ENCODE data around the gene EIF4EBP3. TPM values are rescaled to one million over a fixed set of nuclear protein-coding genes. Genes with fewer than 3 reads are reported as not detected.
"Not testable (repeated sequence)": the region's sequence is repeated elsewhere in the genome, so short reads cannot be mapped to it uniquely, and the experiment has no call there.

Gene EIF4EBP3
- total and polyA plus RNA-seq, 2 donors (not counting 1 experiment from before 2014, with no cell fraction given), result 15.0 to 18.2 TPM

DNA sequence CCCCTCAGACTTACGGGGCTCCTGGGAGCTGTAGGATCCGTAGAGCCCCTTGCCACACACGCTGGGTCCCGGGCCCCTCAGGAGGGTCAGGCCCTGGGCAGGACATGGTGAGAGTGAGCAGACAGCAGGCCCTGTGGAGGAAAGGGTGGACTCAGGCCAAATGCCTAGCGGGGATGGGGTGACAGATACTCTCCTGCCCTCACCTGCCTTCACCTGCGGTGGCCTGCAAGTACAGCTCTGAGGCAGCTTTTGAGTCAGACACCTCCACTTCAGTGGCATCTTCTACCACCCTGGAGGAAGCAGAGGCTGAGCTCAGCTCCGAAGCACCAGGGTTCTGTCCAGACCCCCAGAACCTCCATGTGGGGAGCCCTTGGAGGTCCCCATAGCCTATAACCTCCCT lies 43.4 kb downstream of the EIF4EBP3 start:
- Mint-ChIP-seq H3K9me3 (ENCODE audit: insufficient read depth) (no peaks in the 10 kb centered on the region), H3K27me3 (peaks cover 9% of the 10 kb centered on the region), H3K4me3 (no peak overlapping the region), H3K27ac (no peak overlapping the region), H3K4me1 (no peaks in the 10 kb centered on the region)
- TF ChIP-seq, protein P1, sequence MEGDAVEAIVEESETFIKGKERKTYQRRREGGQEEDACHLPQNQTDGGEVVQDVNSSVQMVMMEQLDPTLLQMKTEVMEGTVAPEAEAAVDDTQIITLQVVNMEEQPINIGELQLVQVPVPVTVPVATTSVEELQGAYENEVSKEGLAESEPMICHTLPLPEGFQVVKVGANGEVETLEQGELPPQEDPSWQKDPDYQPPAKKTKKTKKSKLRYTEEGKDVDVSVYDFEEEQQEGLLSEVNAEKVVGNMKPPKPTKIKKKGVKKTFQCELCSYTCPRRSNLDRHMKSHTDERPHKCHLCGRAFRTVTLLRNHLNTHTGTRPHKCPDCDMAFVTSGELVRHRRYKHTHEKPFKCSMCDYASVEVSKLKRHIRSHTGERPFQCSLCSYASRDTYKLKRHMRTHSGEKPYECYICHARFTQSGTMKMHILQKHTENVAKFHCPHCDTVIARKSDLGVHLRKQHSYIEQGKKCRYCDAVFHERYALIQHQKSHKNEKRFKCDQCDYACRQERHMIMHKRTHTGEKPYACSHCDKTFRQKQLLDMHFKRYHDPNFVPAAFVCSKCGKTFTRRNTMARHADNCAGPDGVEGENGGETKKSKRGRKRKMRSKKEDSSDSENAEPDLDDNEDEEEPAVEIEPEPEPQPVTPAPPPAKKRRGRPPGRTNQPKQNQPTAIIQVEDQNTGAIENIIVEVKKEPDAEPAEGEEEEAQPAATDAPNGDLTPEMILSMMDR (IDR thresholded peaks at IDR 0.05), result no peak
- TF ChIP-seq EZH2 (IDR thresholded peaks at IDR 0.05; ENCODE audit: borderline replicate concordance, insufficient read depth, low read depth, low read length, poor library complexity, severe bottlenecking), result no peak
- DNase-seq, result no peak
- no peak overlapping the region for H3K4me2 ChIP-seq (replicated peaks; ENCODE audit: low read depth, low read length, poor library complexity, severe bottlenecking)
- no peak for ATAC-seq (ENCODE audit: low read depth)
- H3K9ac ChIP-seq (ENCODE audit: low read length), result no peak overlapping the region
- no peaks in the 10 kb centered on the region for H3K79me2 ChIP-seq (ENCODE audit: control insufficient read depth, insufficient read depth, low read length)
- no peak overlapping the region for H3K4me3 ChIP-seq (ENCODE audit: control extremely low read depth in 1 of 5, extremely low read depth in 1 of 5, insufficient read depth in 1 of 5, low read depth in 2 of 5, low read length in 4 of 5)
- no peaks in the 10 kb centered on the region for H3K4me1 ChIP-seq (ENCODE audit: control insufficient read depth in 2 of 2, insufficient read depth in 2 of 2, low read length in 2 of 2)
- POLR2A ChIA-PET, result no interaction called here
- H2AFZ ChIP-seq (ENCODE audit: insufficient read depth, low read depth, low read length, poor library complexity, severe bottlenecking), result no peak overlapping the region
- no peak overlapping the region for H3K27ac ChIP-seq (ENCODE audit: low read length in 2 of 2)
- CTCF ChIA-PET, result no interaction called here
- 96% methylated on average over 6 of the region's 7 CpGs for WGBS (ENCODE audit: insufficient coverage)
- peaks cover 0 to 2% (median under 1%) of the 10 kb centered on the region in 4 experiments for H3K27me3 ChIP-seq (replicated peaks in 1 of 4; ENCODE audit: control extremely low read depth in 1 of 4, control insufficient read depth in 3 of 4, insufficient read depth in 4 of 4, low read length in 3 of 4)
- H3K9me3 ChIP-seq (ENCODE audit: control extremely low read depth in 1 of 3, control insufficient read depth in 2 of 3, insufficient read depth in 1 of 3, low read length in 2 of 3), result peaks cover 0 to 6% (median 0%) of the 10 kb centered on the region in 3 donors
- intact Hi-C loops (cut with micrococcal nuclease), result no loop called here
- no peaks in the 10 kb centered on the region for H3K36me3 ChIP-seq (replicated peaks in 1 of 2; ENCODE audit: control extremely low read depth in 1 of 2, control insufficient read depth in 1 of 2, extremely low read depth in 1 of 2, insufficient read depth in 2 of 2, low read length in 1 of 2)
- H4K20me1 ChIP-seq (ENCODE audit: control insufficient read depth, insufficient read depth, low read length, poor library complexity, severe bottlenecking), result no peaks in the 10 kb centered on the region

DNA sequence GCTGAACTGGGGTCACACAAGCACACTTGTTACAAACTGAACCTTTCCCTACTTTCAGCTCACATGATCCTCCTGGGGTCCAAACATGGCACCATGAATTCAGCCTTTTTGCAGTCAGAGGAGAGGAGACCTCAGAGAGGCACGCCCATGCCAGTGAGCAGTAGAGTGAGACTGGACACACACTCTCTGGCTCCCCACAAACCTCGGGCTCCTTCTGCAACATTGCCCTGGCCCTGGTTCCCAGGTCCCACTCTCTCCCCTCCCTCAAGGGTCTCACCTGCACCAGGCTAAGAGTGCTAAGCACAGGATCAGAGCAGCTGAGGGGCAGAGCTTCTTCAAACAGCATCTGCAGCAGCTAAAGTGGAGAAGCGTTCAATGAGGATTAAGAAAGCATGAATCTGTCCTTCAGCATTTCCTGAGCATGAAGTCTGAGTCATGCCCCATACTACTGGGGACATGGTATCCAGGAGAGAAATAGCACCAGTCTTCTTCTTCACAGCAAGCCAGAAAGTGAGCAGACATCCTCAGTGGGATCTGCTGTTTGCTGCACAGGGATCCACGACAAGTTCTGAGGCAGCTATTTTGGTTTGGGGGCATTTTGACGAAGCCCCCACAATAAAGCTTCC lies 44.4 kb downstream of the EIF4EBP3 start:
- H3K9me3 ChIP-seq (ENCODE audit: control extremely low read depth in 1 of 3, control insufficient read depth in 2 of 3, insufficient read depth in 1 of 3, low read length in 2 of 3), result peaks cover 0 to 6% (median 0%) of the 10 kb centered on the region in 3 donors
- intact Hi-C loops (cut with micrococcal nuclease), result no loop called here
- no peak overlapping the region for H3K27ac ChIP-seq (ENCODE audit: low read length in 2 of 2)
- peak overlapping the region in 1 of 5 experiments; percentile 39 for H3K4me3 ChIP-seq (ENCODE audit: control extremely low read depth in 1 of 5, extremely low read depth in 1 of 5, insufficient read depth in 1 of 5, low read depth in 2 of 5, low read length in 4 of 5)
- H3K4me1 ChIP-seq (ENCODE audit: control insufficient read depth in 2 of 2, insufficient read depth in 2 of 2, low read length in 2 of 2), result no peaks in the 10 kb centered on the region
- no peak overlapping the region for H2AFZ ChIP-seq (ENCODE audit: insufficient read depth, low read depth, low read length, poor library complexity, severe bottlenecking)
- H3K4me2 ChIP-seq (replicated peaks; ENCODE audit: low read depth, low read length, poor library complexity, severe bottlenecking), result no peak overlapping the region
- no peaks in the 10 kb centered on the region for H3K4me1 Mint-ChIP-seq
- no peaks in the 10 kb centered on the region for H3K36me3 ChIP-seq (replicated peaks in 1 of 2; ENCODE audit: control extremely low read depth in 1 of 2, control insufficient read depth in 1 of 2, extremely low read depth in 1 of 2, insufficient read depth in 2 of 2, low read length in 1 of 2)
- H4K20me1 ChIP-seq (ENCODE audit: control insufficient read depth, insufficient read depth, low read length, poor library complexity, severe bottlenecking), result no peaks in the 10 kb centered on the region
- no peak for ATAC-seq (ENCODE audit: low read depth)
- ChIA-PET CTCF (interaction anchor here (1.3 kb wide), 1 partner anchor 16 kb away, joined by 3 read pairs; no protein-coding TSS in a partner anchor), POLR2A (no interaction called here)
- no peak for DNase-seq
- H3K27me3 ChIP-seq (replicated peaks in 1 of 4; ENCODE audit: control extremely low read depth in 1 of 4, control insufficient read depth in 3 of 4, insufficient read depth in 4 of 4, low read length in 3 of 4), result peaks cover 0 to 2% (median 0%) of the 10 kb centered on the region in 4 experiments
- TF ChIP-seq EZH2 (IDR thresholded peaks at IDR 0.05; ENCODE audit: borderline replicate concordance, insufficient read depth, low read depth, low read length, poor library complexity, severe bottlenecking), result no peak
- TF ChIP-seq, protein P1 (IDR thresholded peaks at IDR 0.05), result no peak
- H3K79me2 ChIP-seq (ENCODE audit: control insufficient read depth, insufficient read depth, low read length), result no peaks in the 10 kb centered on the region
- H3K27ac Mint-ChIP-seq, result no peak overlapping the region
- no peak overlapping the region for H3K9ac ChIP-seq (ENCODE audit: low read length)
- H3K9me3 Mint-ChIP-seq (ENCODE audit: insufficient read depth), result no peaks in the 10 kb centered on the region
- H3K4me3 Mint-ChIP-seq, result no peak overlapping the region
- H3K27me3 Mint-ChIP-seq, result peaks cover 9% of the 10 kb centered on the region
- 82% methylated on average over 3 of the region's 5 CpGs for WGBS (ENCODE audit: insufficient coverage)

DNA sequence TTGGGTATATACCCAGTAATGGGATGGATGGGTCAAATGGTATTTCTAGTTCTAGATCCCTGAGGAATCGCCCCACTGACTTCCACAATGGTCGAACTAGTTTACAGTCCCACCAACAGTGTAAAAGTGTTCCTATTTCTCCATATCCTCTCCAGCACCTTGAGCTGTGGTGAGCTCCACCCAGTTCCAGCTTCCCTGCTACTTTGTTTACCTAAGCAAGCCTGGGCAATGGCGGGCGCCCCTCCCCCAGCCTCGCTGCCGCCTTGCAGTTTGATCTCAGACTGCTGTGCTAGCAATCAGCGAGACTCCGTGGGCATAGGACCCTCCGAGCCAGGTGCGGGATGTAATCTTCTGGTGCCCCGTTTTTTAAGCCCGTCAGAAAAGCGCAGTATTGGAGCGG lies 45.6 kb downstream of the EIF4EBP3 start:
- H3K9me3 ChIP-seq (ENCODE audit: control extremely low read depth in 1 of 3, control insufficient read depth in 2 of 3, insufficient read depth in 1 of 3, low read length in 2 of 3); H3K27ac ChIP-seq (ENCODE audit: low read length in 2 of 2); H3K4me1 Mint-ChIP-seq; DNase-seq; H3K4me1 ChIP-seq (ENCODE audit: control insufficient read depth in 2 of 2, insufficient read depth in 2 of 2, low read length in 2 of 2); H3K9me3 Mint-ChIP-seq (ENCODE audit: insufficient read depth); H3K9ac ChIP-seq (ENCODE audit: low read length); H2AFZ ChIP-seq (ENCODE audit: insufficient read depth, low read depth, low read length, poor library complexity, severe bottlenecking); intact Hi-C loops (cut with micrococcal nuclease); ATAC-seq (ENCODE audit: low read depth); H3K27me3 ChIP-seq (replicated peaks in 1 of 4; ENCODE audit: control extremely low read depth in 1 of 4, control insufficient read depth in 3 of 4, insufficient read depth in 4 of 4, low read length in 3 of 4); CTCF ChIA-PET; H3K27me3 Mint-ChIP-seq; H4K20me1 ChIP-seq (ENCODE audit: control insufficient read depth, insufficient read depth, low read length, poor library complexity, severe bottlenecking); H3K4me3 ChIP-seq (ENCODE audit: control extremely low read depth in 1 of 5, extremely low read depth in 1 of 5, insufficient read depth in 1 of 5, low read depth in 2 of 5, low read length in 4 of 5); H3K36me3 ChIP-seq (replicated peaks in 1 of 2; ENCODE audit: control extremely low read depth in 1 of 2, control insufficient read depth in 1 of 2, extremely low read depth in 1 of 2, insufficient read depth in 2 of 2, low read length in 1 of 2); H3K79me2 ChIP-seq (ENCODE audit: control insufficient read depth, insufficient read depth, low read length); H3K27ac Mint-ChIP-seq; H3K4me2 ChIP-seq (replicated peaks; ENCODE audit: low read depth, low read length, poor library complexity, severe bottlenecking); H3K4me3 Mint-ChIP-seq: not testable (repeated sequence)
- 69% methylated on average over 8 of the region's 14 CpGs for WGBS (ENCODE audit: insufficient coverage)
- POLR2A ChIA-PET, result interaction anchor here (0.6 kb wide), 1 partner anchor 16 kb away, joined by 3 read pairs; no protein-coding TSS in a partner anchor

Data from B cell (primary cell).